OCI-LY7 (cell line): ENCODE data around the gene TIGD6. TPM values are rescaled to one million over a fixed set of nuclear protein-coding genes. Genes with fewer than 3 reads are reported as not detected.

ENCODE experiments used
- BruUV-seq: library from RNA; stranded (reverse); fragments of 400-500 nt; replicated peaks from 2 replicates; lab custom pipeline; 2021; lab: Mats Ljungman, UMichigan
- CTCF ChIA-PET: fragments of 300-600 bp; sonication (Branson Sonifier 250); formaldehyde crosslinking; loops from one replicate; lab custom pipeline; 2022; ENCODE audit warnings: antibody characterized with exemption; ENCODE audit not compliant: unreplicated experiment; lab: Charles Lee
- POLR2A ChIA-PET: fragments of 300-600 bp; sonication (Branson Sonifier 250); formaldehyde crosslinking; loops from one replicate; lab custom pipeline; 2022; ENCODE audit warnings: antibody characterized with exemption; lab: Charles Lee
- DNase-seq: peaks from one replicate; pipeline ENCODE4 v3.0.0-alpha.2; 2015; ENCODE audit warnings: low spot score
- H2AFZ ChIP-seq: fragments of 200-600 bp; sonication (generic), shearing (Covaris generic); 2 replicates; pipeline ENCODE4 v1.6.1; 2014; ENCODE audit warnings: mild to moderate bottlenecking, antibody characterized with exemption, low read length, moderate library complexity
- H3K27ac ChIP-seq: fragments of 200-600 bp; sonication (generic); 2 replicates; pipeline ENCODE4 v1.5.1; 2014; ENCODE audit warnings: mixed run types, low read depth, mild to moderate bottlenecking, moderate library complexity, low read length, inconsistent platforms; ENCODE audit not compliant: poor library complexity, severe bottlenecking
- H3K36me3 ChIP-seq: fragments of 200-600 bp; sonication (generic); 2 replicates; pipeline ENCODE4 v1.6.1; 2014; ENCODE audit warnings: mild to moderate bottlenecking, antibody characterized with exemption, low read length, moderate library complexity, mixed read lengths; ENCODE audit not compliant: insufficient read depth
- H3K4me1 ChIP-seq: fragments of 200-600 bp; sonication (generic); 2 replicates; pipeline ENCODE4 v1.5.1; 2014; ENCODE audit warnings: mild to moderate bottlenecking, low read length; ENCODE audit not compliant: insufficient read depth, poor library complexity, severe bottlenecking
- H3K4me2 ChIP-seq: fragments of 200-600 bp; sonication (generic); 2 replicates; pipeline ENCODE4 v1.6.1; 2014; ENCODE audit warnings: mild to moderate bottlenecking, low read length
- H3K4me3 ChIP-seq: fragments of 200-600 bp; sonication (generic); 2 replicates; pipeline ENCODE4 v1.5.1; 2014; ENCODE audit warnings: mild to moderate bottlenecking, low read depth, low read length; ENCODE audit not compliant: poor library complexity, severe bottlenecking
- H3K79me2 ChIP-seq: fragments of 200-600 bp; sonication (generic); 2 replicates; pipeline ENCODE4 v1.6.1; 2016; ENCODE audit warnings: low read depth, mild to moderate bottlenecking, low read length, moderate library complexity, mixed read lengths; ENCODE audit not compliant: insufficient read depth
- H3K9me2 ChIP-seq: fragments of 200-600 bp; sonication (generic); 2 replicates; pipeline ENCODE4 v1.6.1; 2016; ENCODE audit warnings: mild to moderate bottlenecking, low read length, mixed read lengths; ENCODE audit not compliant: insufficient read depth
- H3K9me3 ChIP-seq: fragments of 200-600 bp; sonication (generic); 2 replicates; pipeline ENCODE4 v1.6.1; 2014; ENCODE audit warnings: mild to moderate bottlenecking, mixed run types, low read length, mixed read lengths
- H4K20me1 ChIP-seq: fragments of 200-600 bp; sonication (generic); 2 replicates; pipeline ENCODE4 v1.6.1; 2014; ENCODE audit warnings: mild to moderate bottlenecking, antibody characterized with exemption, low read length, moderate library complexity, mixed read lengths; ENCODE audit not compliant: insufficient read depth
- CTCF ChIP-seq: fragments of 200-600 bp; sonication (generic); conservative IDR thresholded peaks from 2 replicates; pipeline ENCODE4 v1.5.1; 2014; ENCODE audit warnings: mild to moderate bottlenecking, antibody characterized with exemption, low read length, moderate library complexity, mixed read lengths
- EZH2phosphoT487 ChIP-seq: fragments of 200-600 bp; sonication (generic); IDR thresholded peaks from 2 replicates; pipeline ENCODE4 v1.6.1; 2018; ENCODE audit warnings: low read depth, borderline replicate concordance, mild to moderate bottlenecking, mixed run types, antibody characterized with exemption, low read length, moderate library complexity, mixed read lengths
- intact Hi-C: fragments of 100-400 bp; cut with micrococcal nuclease; formaldehyde crosslinking; loops from one replicate; pipeline ENCODE4 v1.10.0; 2022; ENCODE audit not compliant: unreplicated experiment
- total RNA-seq, 2 experiments: library from RNA; depleted of rRNA in 1 of 2; stranded (reverse); fragments of >200 nt in 1 of 2; shearing (Covaris generic) in 1 of 2; gene quantifications; 2 replicates each; pipeline ENCODE4 v1.2.3, GENCODE V29; 2014 to 2022

Gene TIGD6
- total RNA-seq, 2 experiments from 2014 or later = 3.4 to 4.6 TPM

GRCh38 chr5:150014456-150014855 is 14.0 kb upstream of the TIGD6 start:
- no peaks in the 10 kb centered on the region for H4K20me1 ChIP-seq
- intact Hi-C loops = no loop called here
- H3K9me3 ChIP-seq = peaks cover 23% of the 10 kb centered on the region
- H3K79me2 ChIP-seq = no peaks in the 10 kb centered on the region
- ChIA-PET CTCF (no interaction called here), POLR2A (no interaction called here)
- H3K4me3 ChIP-seq = no peak overlapping the region
- BruUV-seq = no TSS peak
- H3K4me1 ChIP-seq = no peaks in the 10 kb centered on the region
- H3K27ac ChIP-seq = no peak overlapping the region
- DNase-seq = no peak
- H3K9me2 ChIP-seq = no peaks in the 10 kb centered on the region
- no peak overlapping the region for H3K4me2 ChIP-seq
- H2AFZ ChIP-seq = no peak overlapping the region
- no peak for TF ChIP-seq EZH2phosphoT487
- no peak for TF ChIP-seq CTCF
- peaks cover 98% of the 10 kb centered on the region for H3K36me3 ChIP-seq

GRCh38 chr5:150013931-150014330 is 13.5 kb upstream of the TIGD6 start:
- H3K79me2 ChIP-seq = no peaks in the 10 kb centered on the region
- no TSS peak for BruUV-seq
- H4K20me1 ChIP-seq = no peaks in the 10 kb centered on the region
- H2AFZ ChIP-seq = no peak overlapping the region
- no peaks in the 10 kb centered on the region for H3K4me1 ChIP-seq
- intact Hi-C loops = no loop called here
- peaks cover 23% of the 10 kb centered on the region for H3K9me3 ChIP-seq
- ChIA-PET CTCF (no interaction called here), POLR2A (no interaction called here)
- H3K27ac ChIP-seq = no peak overlapping the region
- H3K4me2 ChIP-seq = no peak overlapping the region
- no peaks in the 10 kb centered on the region for H3K9me2 ChIP-seq
- no peak for TF ChIP-seq EZH2phosphoT487
- TF ChIP-seq CTCF = no peak
- H3K4me3 ChIP-seq = no peak overlapping the region
- DNase-seq = no peak
- H3K36me3 ChIP-seq = peaks cover 98% of the 10 kb centered on the region

GRCh38 chr5:150009671-150010387 is 9.4 kb upstream of the TIGD6 start:
- Histone ChIP-seq H2AFZ (no peak overlapping the region), H3K36me3 (peaks cover 97% of the 10 kb centered on the region), H3K9me2 (no peaks in the 10 kb centered on the region), H4K20me1 (no peaks in the 10 kb centered on the region; the same call in 1 of the 2 replicates), H3K27ac (no peak overlapping the region), H3K79me2 (peaks cover 4% of the 10 kb centered on the region; the same call in 1 of the 2 replicates), H3K4me1 (no peaks in the 10 kb centered on the region), H3K4me2 (no peak overlapping the region), H3K4me3 (no peak overlapping the region), H3K9me3 (peaks cover 2% of the 10 kb centered on the region)
- ChIA-PET POLR2A (interaction anchor here (0.6 to 1.2 kb wide), 8 partner anchors 8 to 298 kb away, joined by 3 to 4 read pairs (median 3); no protein-coding TSS in a partner anchor), CTCF (interaction anchor here (1.1 kb wide), 1 partner anchor 12 kb away, joined by 4 read pairs; no protein-coding TSS in a partner anchor)
- TF ChIP-seq CTCF (no peak), EZH2phosphoT487 (no peak)
- intact Hi-C loops = no loop called here
- BruUV-seq = no TSS peak
- no peak for DNase-seq
